Keratinocyte (primary cell): ENCODE data around the gene NLGN1. TPM values are rescaled to one million over a fixed set of nuclear protein-coding genes. Genes with fewer than 3 reads are reported as not detected.

Source experiments
- DNase-seq: peaks from one replicate; pipeline ENCODE4 v3.0.0-alpha.2; 2011; ENCODE audit warnings: low read depth, missing footprints, low spot score
- FAIRE-seq: peaks from 2 replicates; lab custom pipeline; 2011; peaks lifted over from hg19 to GRCh38; lab: Jason Lieb, UNC
- H2AFZ ChIP-seq: 2 replicates; pipeline ENCODE4 v1.6.0; 2012; ENCODE audit warnings: low read length, control low read depth, inconsistent platforms; ENCODE audit not compliant: control insufficient read depth
- H3K27ac ChIP-seq: 2 replicates; pipeline ENCODE4 v1.5.1; 2011; ENCODE audit warnings: low read length; ENCODE audit not compliant: control insufficient read depth, insufficient read depth
- H3K27me3 ChIP-seq: 3 replicates; pipeline ENCODE4 v1.6.0; 2011; ENCODE audit warnings: low read length; ENCODE audit not compliant: control insufficient read depth, insufficient read depth; ENCODE audit errors: extremely low read depth
- H3K36me3 ChIP-seq, 2 experiments: 2 replicates in 1 of 2; 3 replicates in 1 of 2; pipeline ENCODE4 v1.5.1; 2011; ENCODE audit warnings: low read length in 2 of 2, mild to moderate bottlenecking in 1 of 2; ENCODE audit not compliant: control insufficient read depth in 2 of 2, insufficient read depth in 2 of 2; ENCODE audit errors: extremely low read depth in 1 of 2
- H3K4me1 ChIP-seq: 3 replicates; pipeline ENCODE4 v1.5.1; 2011; ENCODE audit warnings: low read length; ENCODE audit not compliant: control insufficient read depth, insufficient read depth; ENCODE audit errors: extremely low read depth
- H3K4me2 ChIP-seq: 3 replicates; pipeline ENCODE4 v1.6.0; 2011; ENCODE audit warnings: low read depth, low read length; ENCODE audit not compliant: control insufficient read depth, insufficient read depth; ENCODE audit errors: extremely low read depth
- H3K4me3 ChIP-seq, 3 experiments: fragments of 200-600 bp in 1 of 3; sonication (generic) in 1 of 3; 2 replicates in 2 of 3; 3 replicates in 1 of 3; pipeline ENCODE4 v1.5.1; 2011 to 2016; ENCODE audit warnings: low read length in 3 of 3, mild to moderate bottlenecking in 3 of 3, control low read depth in 2 of 3, inconsistent platforms in 1 of 3, low read depth in 1 of 3, mixed read lengths in 1 of 3, mixed run types in 1 of 3, moderate library complexity in 1 of 3; ENCODE audit not compliant: control insufficient read depth in 2 of 3, insufficient read depth in 2 of 3; ENCODE audit errors: extremely low read depth in 1 of 3
- H3K79me2 ChIP-seq: 2 replicates; pipeline ENCODE4 v1.6.0; 2012; ENCODE audit warnings: low read length; ENCODE audit not compliant: control insufficient read depth, insufficient read depth
- H3K9ac ChIP-seq: 3 replicates; pipeline ENCODE4 v1.6.0; 2011; ENCODE audit warnings: low read length; ENCODE audit not compliant: control insufficient read depth, insufficient read depth; ENCODE audit errors: extremely low read depth
- H3K9me1 ChIP-seq: 3 replicates; pipeline ENCODE4 v1.6.0; 2011; ENCODE audit warnings: low read length; ENCODE audit not compliant: control insufficient read depth, insufficient read depth; ENCODE audit errors: extremely low read depth
- H3K9me3 ChIP-seq: 2 replicates; pipeline ENCODE4 v1.5.1; 2012; ENCODE audit warnings: low read depth, low read length; ENCODE audit not compliant: control insufficient read depth
- H4K20me1 ChIP-seq: 3 replicates; pipeline ENCODE4 v1.6.0; 2011; ENCODE audit warnings: low read length; ENCODE audit not compliant: control insufficient read depth, insufficient read depth; ENCODE audit errors: extremely low read depth
- CTCF ChIP-seq, 3 experiments: IDR thresholded peaks in 1 of 3; conservative IDR thresholded peaks in 1 of 3; optimal IDR thresholded peaks in 1 of 3; 2 replicates in 2 of 3; 3 replicates in 1 of 3; pipeline versions ENCODE3 to v1.5.1; 2011; ENCODE audit warnings: low read length in 3 of 3, mild to moderate bottlenecking in 3 of 3, moderate library complexity in 2 of 3, control low read depth in 1 of 3, inconsistent platforms in 1 of 3; ENCODE audit not compliant: insufficient read depth in 2 of 3; ENCODE audit errors: extremely low read depth in 1 of 3
- EZH2 ChIP-seq: IDR thresholded peaks from one replicate; pipeline ENCODE4 v1.6.1; 2012; ENCODE audit warnings: inconsistent platforms, mild to moderate bottlenecking, low read length, moderate library complexity
- dilution Hi-C: fragments of 300-500 bp; cut with MboI; formaldehyde crosslinking; loops from one replicate; pipeline ENCODE4 v1.7.0; 2020; ENCODE audit warnings: low sequenced_read_pairs; ENCODE audit not compliant: extremely low pct_ligation_motif_present
- polyA plus RNA-seq, 5 experiments: library from polyadenylated mRNA; depleted of rRNA in 3 of 5; stranded (reverse) in 3 of 5; stranded (forward) in 1 of 5; unstranded in 1 of 5; fragments of >200 nt; gene quantifications; 1 replicate in 1 of 5; 2 replicates in 3 of 5; 3 replicates in 1 of 5; pipeline versions ENCODE4 v1.2.1 to v1.2.3, GENCODE V29; 2011 to 2012; ENCODE audit warnings: missing spikeins in 2 of 5, low read depth in 1 of 5, low replicate concordance in 1 of 5

NLGN1 gene
- polyA plus RNA-seq, 1 donor (not counting 4 experiments of a cell fraction or from before 2014, with no cell fraction given): not detected

GRCh38 chr3:174046311-174046710 lies 648.8 kb downstream of the NLGN1 start:
- H3K27me3 ChIP-seq: no peaks in the 10 kb centered on the region
- H3K9me1 ChIP-seq: no peaks in the 10 kb centered on the region
- no peaks in the 10 kb centered on the region for H3K36me3 ChIP-seq
- H3K79me2 ChIP-seq: no peaks in the 10 kb centered on the region
- no peaks in the 10 kb centered on the region for H3K9me3 ChIP-seq
- H3K4me1 ChIP-seq: no peaks in the 10 kb centered on the region
- FAIRE-seq (no peak), DNase-seq (no peak)
- no peak overlapping the region for H3K4me2 ChIP-seq
- TF ChIP-seq CTCF (optimal IDR thresholded peaks at IDR 0.05 in 1 of 3, IDR thresholded peaks at IDR 0.05 in 1 of 3, conservative IDR thresholded peaks at IDR 0.05 in 1 of 3; ENCODE audit: extremely low read depth in 1 of 3, insufficient read depth in 2 of 3, low read length in 3 of 3): no peak
- no peak for TF ChIP-seq EZH2
- no peak overlapping the region for H2AFZ ChIP-seq
- H3K9ac ChIP-seq: no peak overlapping the region
- no peak overlapping the region for H3K4me3 ChIP-seq
- dilution Hi-C loops: no loop called here
- no peak overlapping the region for H3K27ac ChIP-seq
- H4K20me1 ChIP-seq: no peaks in the 10 kb centered on the region

- FAIRE-seq (no peak), DNase-seq (no peak)
- dilution Hi-C loops: no loop called here
- no peak for TF ChIP-seq EZH2
- no peak for TF ChIP-seq CTCF (optimal IDR thresholded peaks at IDR 0.05 in 1 of 3, IDR thresholded peaks at IDR 0.05 in 1 of 3, conservative IDR thresholded peaks at IDR 0.05 in 1 of 3; ENCODE audit: extremely low read depth in 1 of 3, insufficient read depth in 2 of 3, low read length in 3 of 3)
- no peak overlapping the region for H3K27ac ChIP-seq
- no peaks in the 10 kb centered on the region for H3K9me3 ChIP-seq
- H3K36me3 ChIP-seq: no peaks in the 10 kb centered on the region
- no peaks in the 10 kb centered on the region for H4K20me1 ChIP-seq
- H3K4me1 ChIP-seq: no peaks in the 10 kb centered on the region
- H3K27me3 ChIP-seq: no peaks in the 10 kb centered on the region
- H3K9ac ChIP-seq: no peak overlapping the region
- H3K4me2 ChIP-seq: no peak overlapping the region
- H3K79me2 ChIP-seq: no peaks in the 10 kb centered on the region
- H2AFZ ChIP-seq: no peak overlapping the region
- H3K9me1 ChIP-seq: no peaks in the 10 kb centered on the region
- H3K4me3 ChIP-seq: no peak overlapping the region
Measured at GRCh38 chr3:174049472-174049871, 651.9 kb downstream of the NLGN1 start.
